Measurements from ENCODE around the gene PTH2. TPM values are rescaled to one million over a fixed set of nuclear protein-coding genes. Genes with fewer than 3 reads are reported as not detected.

The PTH2 gene
- polyA plus RNA-seq, 1 donor (not counting 4 experiments of a cell fraction or from before 2014, with no cell fraction given): not detected

GRCh38 chr19:49453757-49454240, 30.6 kb upstream of the PTH2 start:
- dilution Hi-C loops (cut with MboI; ENCODE audit: extremely low pct_ligation_motif_present, low sequenced_read_pairs): no loop called here
- no peaks in the 10 kb centered on the region for H4K20me1 ChIP-seq (ENCODE audit: control insufficient read depth, extremely low read depth, insufficient read depth, low read length)
- peaks cover 21% of the 10 kb centered on the region for H3K79me2 ChIP-seq (ENCODE audit: control insufficient read depth, insufficient read depth, low read length)
- H3K27ac ChIP-seq (ENCODE audit: control insufficient read depth, insufficient read depth, low read length): peak overlapping the region; percentile 97
- H3K36me3 ChIP-seq (ENCODE audit: control insufficient read depth in 2 of 2, extremely low read depth in 1 of 2, insufficient read depth in 2 of 2, low read length in 2 of 2): peaks cover 6 to 7% of the 10 kb centered on the region in 2 experiments
- H3K9me3 ChIP-seq (ENCODE audit: control insufficient read depth, low read depth, low read length): no peaks in the 10 kb centered on the region
- no peak for FAIRE-seq
- peak overlapping the region; percentile 92 for H2AFZ ChIP-seq (ENCODE audit: control insufficient read depth, low read length)
- DNase-seq (ENCODE audit: low read depth, low spot score): no peak
- no peaks in the 10 kb centered on the region for H3K9me1 ChIP-seq (ENCODE audit: control insufficient read depth, extremely low read depth, insufficient read depth, low read length)
- H3K4me2 ChIP-seq (ENCODE audit: control insufficient read depth, extremely low read depth, insufficient read depth, low read depth, low read length): peak overlapping the region; percentile 86
- peak overlapping the region; percentile 67 to 98 (median 68) for H3K4me3 ChIP-seq (ENCODE audit: control insufficient read depth in 2 of 3, extremely low read depth in 1 of 3, insufficient read depth in 2 of 3, low read depth in 1 of 3, low read length in 3 of 3)
- H3K4me1 ChIP-seq (ENCODE audit: control insufficient read depth, extremely low read depth, insufficient read depth, low read length): peaks cover 13% of the 10 kb centered on the region
- H3K9ac ChIP-seq (ENCODE audit: control insufficient read depth, extremely low read depth, insufficient read depth, low read length): peak overlapping the region; percentile 99
- no peak for TF ChIP-seq CTCF (optimal IDR thresholded peaks at IDR 0.05 in 1 of 3, IDR thresholded peaks at IDR 0.05 in 1 of 3, conservative IDR thresholded peaks at IDR 0.05 in 1 of 3; ENCODE audit: extremely low read depth in 1 of 3, insufficient read depth in 2 of 3, low read length in 3 of 3)
- TF ChIP-seq EZH2 (IDR thresholded peaks at IDR 0.05; ENCODE audit: low read length): no peak
- H3K27me3 ChIP-seq (ENCODE audit: control insufficient read depth, extremely low read depth, insufficient read depth, low read length): no peaks in the 10 kb centered on the region

- peak within 1 kb of the TSS; percentile 67 to 98 (median 68) for H3K4me3 ChIP-seq (ENCODE audit: control insufficient read depth in 2 of 3, extremely low read depth in 1 of 3, insufficient read depth in 2 of 3, low read depth in 1 of 3, low read length in 3 of 3)
- dilution Hi-C loops (cut with MboI; ENCODE audit: extremely low pct_ligation_motif_present, low sequenced_read_pairs): no loop called here
Observed at GRCh38 chr19:49453013-49453756, 29.9 kb upstream of the PTH2 start, which contains the start of gene ALDH16A1. TSS of gene ALDH16A1 (plus strand) at chr19:49453225. CDS start at chr19:49453332, 107 bp downstream.

More at GRCh38 chr19:49453013-49453756, 29.9 kb upstream of the PTH2 start, which contains the start of gene ALDH16A1:
- FAIRE-seq (peak; percentile 60), DNase-seq (ENCODE audit: low read depth, low spot score) (peak; percentile 90)
- TF ChIP-seq EZH2 (IDR thresholded peaks at IDR 0.05; ENCODE audit: low read length) (no peak), CTCF (optimal IDR thresholded peaks at IDR 0.05 in 1 of 3, IDR thresholded peaks at IDR 0.05 in 1 of 3, conservative IDR thresholded peaks at IDR 0.05 in 1 of 3; ENCODE audit: extremely low read depth in 1 of 3, insufficient read depth in 2 of 3, low read length in 3 of 3) (no peak)
- peak within 1 kb of the TSS; percentile 97 for H3K27ac ChIP-seq (ENCODE audit: control insufficient read depth, insufficient read depth, low read length)
- no peaks in the 10 kb centered on the region for H4K20me1 ChIP-seq (ENCODE audit: control insufficient read depth, extremely low read depth, insufficient read depth, low read length)
- peaks cover 5 to 7% of the 10 kb centered on the region in 2 experiments for H3K36me3 ChIP-seq (ENCODE audit: control insufficient read depth in 2 of 2, extremely low read depth in 1 of 2, insufficient read depth in 2 of 2, low read length in 2 of 2)
- H3K27me3 ChIP-seq (ENCODE audit: control insufficient read depth, extremely low read depth, insufficient read depth, low read length): no peaks in the 10 kb centered on the region
- peak within 1 kb of the TSS; percentile 92 for H2AFZ ChIP-seq (ENCODE audit: control insufficient read depth, low read length)
- H3K79me2 ChIP-seq (ENCODE audit: control insufficient read depth, insufficient read depth, low read length): peaks cover 21% of the 10 kb centered on the region
- no peaks in the 10 kb centered on the region for H3K9me3 ChIP-seq (ENCODE audit: control insufficient read depth, low read depth, low read length)
- H3K4me1 ChIP-seq (ENCODE audit: control insufficient read depth, extremely low read depth, insufficient read depth, low read length): peaks cover 13% of the 10 kb centered on the region
- peak within 1 kb of the TSS; percentile 86 for H3K4me2 ChIP-seq (ENCODE audit: control insufficient read depth, extremely low read depth, insufficient read depth, low read depth, low read length)
- no peaks in the 10 kb centered on the region for H3K9me1 ChIP-seq (ENCODE audit: control insufficient read depth, extremely low read depth, insufficient read depth, low read length)
- peak within 1 kb of the TSS; percentile 99 for H3K9ac ChIP-seq (ENCODE audit: control insufficient read depth, extremely low read depth, insufficient read depth, low read length)

Data from keratinocyte (primary cell).